ENCODE data around the gene JUNB. TPM values are rescaled to one million over a fixed set of nuclear protein-coding genes. Genes with fewer than 3 reads are reported as not detected.

Gene JUNB
- total and polyA plus RNA-seq, 2 of the 13 experiments (the other 11 are each of a cell fraction or from before 2014, with no cell fraction given): 7.7 to 8.2 TPM

- TF ChIP-seq ZNF609 (CRISPR knock-in tag; IDR thresholded peaks at IDR 0.05; ENCODE audit: borderline replicate concordance) (peak; percentile 69; the same call in 1 of the 2 replicates), MAFF (IDR thresholded peaks at IDR 0.05; ENCODE audit: low read depth, low read length) (no peak), TCF7 (IDR thresholded peaks at IDR 0.05; ENCODE audit: low read depth) (no peak), FOXC1 (CRISPR knock-in tag; IDR thresholded peaks at IDR 0.05; ENCODE audit: borderline replicate concordance) (no peak), HBP1 (CRISPR knock-in tag; IDR thresholded peaks at IDR 0.05; ENCODE audit: low read depth) (no peak), GMEB1 (CRISPR knock-in tag; IDR thresholded peaks at IDR 0.05; ENCODE audit: borderline replicate concordance) (no peak), IRF9 (CRISPR knock-in tag; IDR thresholded peaks at IDR 0.05; ENCODE audit: borderline replicate concordance) (no peak), KDM3A (CRISPR knock-in tag; IDR thresholded peaks at IDR 0.05; ENCODE audit: low read depth) (no peak), HNRNPH1 (optimal IDR thresholded peaks at IDR 0.05; ENCODE audit: low read depth, low read length) (no peak), ESRRA (CRISPR knock-in tag; IDR thresholded peaks at IDR 0.05; ENCODE audit: low read depth) (0 out of 2 replicates have a peak, but pooled peaks have one; percentile 15), RFXAP (CRISPR knock-in tag; IDR thresholded peaks at IDR 0.05; ENCODE audit: borderline replicate concordance) (no peak), PAWR (CRISPR knock-in tag; IDR thresholded peaks at IDR 0.05; ENCODE audit: borderline replicate concordance) (no peak), ZNF878 (CRISPR knock-in tag; IDR thresholded peaks at IDR 0.05) (no peak), ZNF547 (CRISPR knock-in tag; IDR thresholded peaks at IDR 0.05) (no peak), ZNF317 (CRISPR knock-in tag; IDR thresholded peaks at IDR 0.05) (0 out of 2 replicates have a peak, but pooled peaks have one; percentile 18), GATAD1 (CRISPR knock-in tag; IDR thresholded peaks at IDR 0.05) (no peak; the same call in 1 of the 2 replicates), HIVEP1 (CRISPR knock-in tag; IDR thresholded peaks at IDR 0.05) (0 out of 2 replicates have a peak, but pooled peaks have one; percentile 41), ZNF20 (CRISPR knock-in tag; IDR thresholded peaks at IDR 0.05) (no peak), RARA (CRISPR knock-in tag; IDR thresholded peaks at IDR 0.05) (peak; percentile 92), ZNF362 (CRISPR knock-in tag; IDR thresholded peaks at IDR 0.05; ENCODE audit: borderline replicate concordance) (no peak)
These were observed 7.4 kb upstream of the JUNB start (continued) for GRCh38 chr19:12783849-12784393.

Data from HepG2 (cell line).